SK-N-SH treated with all-trans-retinoic acid at 6 μM for 48 hours (cell line): ENCODE results near the gene UCMA.

Source experiments
- ARNTL ChIP-seq: fragments of 450-650 bp; formaldehyde crosslinking; IDR thresholded peaks from 2 replicates; pipeline ENCODE4 v1.5.0; 2020; ENCODE audit warnings: low read depth, mild to moderate bottlenecking, moderate library complexity, borderline replicate concordance
- BACH2 ChIP-seq: fragments of 250-450 bp; sonication (Bioruptor Pico); IDR thresholded peaks from 2 replicates; pipeline ENCODE4 v1.9.0; 2021; ENCODE audit warnings: mild to moderate bottlenecking, borderline replicate concordance
- CSDC2 ChIP-seq: fragments of 250-450 bp; sonication (Bioruptor Pico); IDR thresholded peaks from 2 replicates; pipeline ENCODE4 v1.5.0; 2020; ENCODE audit warnings: mild to moderate bottlenecking, moderate library complexity
- ESRRG ChIP-seq: fragments of 250-450 bp; sonication (Bioruptor Pico); IDR thresholded peaks from 2 replicates; pipeline ENCODE4 v1.6.1; 2021; ENCODE audit warnings: mild to moderate bottlenecking
- GLIS3 ChIP-seq: fragments of 250-450 bp; sonication (Bioruptor Pico); IDR thresholded peaks from 2 replicates; pipeline ENCODE4 v1.5.0; 2020; ENCODE audit warnings: mild to moderate bottlenecking, moderate library complexity
- OSR1 ChIP-seq: fragments of 250-450 bp; sonication (Bioruptor Pico); IDR thresholded peaks from 2 replicates; pipeline ENCODE4 v1.8.0; 2022; ENCODE audit warnings: moderate library complexity, mild to moderate bottlenecking, inconsistent platforms
- PPARA ChIP-seq: fragments of 250-450 bp; sonication (Bioruptor Pico); IDR thresholded peaks from 2 replicates; pipeline ENCODE4 v1.5.0; 2020; ENCODE audit warnings: mild to moderate bottlenecking, borderline replicate concordance
- RARB ChIP-seq: fragments of 250-450 bp; sonication (Bioruptor Pico); IDR thresholded peaks from 2 replicates; pipeline ENCODE4 v1.8.0; 2021; ENCODE audit warnings: mild to moderate bottlenecking, moderate library complexity
- ZFP3 ChIP-seq: fragments of 250-450 bp; sonication (Bioruptor Pico); IDR thresholded peaks from 2 replicates; pipeline ENCODE4 v1.5.0; 2020; ENCODE audit warnings: mild to moderate bottlenecking, moderate library complexity
- ZNF70 ChIP-seq: fragments of 450-650 bp; formaldehyde crosslinking; IDR thresholded peaks from 2 replicates; pipeline ENCODE4 v1.5.0; 2020; ENCODE audit warnings: mild to moderate bottlenecking, moderate library complexity
- ZNF8 ChIP-seq: fragments of 450-650 bp; formaldehyde crosslinking; IDR thresholded peaks from 2 replicates; pipeline ENCODE4 v1.5.0; 2020; ENCODE audit warnings: mild to moderate bottlenecking, moderate library complexity
- TF ChIP-seq, protein P1 (sequence below): fragments of 250-450 bp; sonication (Bioruptor Pico); IDR thresholded peaks from 2 replicates; pipeline ENCODE4 v1.5.0; 2020; ENCODE audit warnings: mild to moderate bottlenecking, moderate library complexity
- TF ChIP-seq, protein P2 (sequence below): fragments of 250-450 bp; sonication (Bioruptor Pico); IDR thresholded peaks from 2 replicates; pipeline ENCODE4 v1.8.0; 2020; ENCODE audit warnings: mild to moderate bottlenecking, moderate library complexity, borderline replicate concordance
- TF ChIP-seq, protein P3 (sequence below): fragments of 250-450 bp; sonication (Bioruptor Pico); IDR thresholded peaks from 2 replicates; pipeline ENCODE4 v1.5.1; 2020; ENCODE audit warnings: low read depth, mild to moderate bottlenecking, moderate library complexity

DNA sequence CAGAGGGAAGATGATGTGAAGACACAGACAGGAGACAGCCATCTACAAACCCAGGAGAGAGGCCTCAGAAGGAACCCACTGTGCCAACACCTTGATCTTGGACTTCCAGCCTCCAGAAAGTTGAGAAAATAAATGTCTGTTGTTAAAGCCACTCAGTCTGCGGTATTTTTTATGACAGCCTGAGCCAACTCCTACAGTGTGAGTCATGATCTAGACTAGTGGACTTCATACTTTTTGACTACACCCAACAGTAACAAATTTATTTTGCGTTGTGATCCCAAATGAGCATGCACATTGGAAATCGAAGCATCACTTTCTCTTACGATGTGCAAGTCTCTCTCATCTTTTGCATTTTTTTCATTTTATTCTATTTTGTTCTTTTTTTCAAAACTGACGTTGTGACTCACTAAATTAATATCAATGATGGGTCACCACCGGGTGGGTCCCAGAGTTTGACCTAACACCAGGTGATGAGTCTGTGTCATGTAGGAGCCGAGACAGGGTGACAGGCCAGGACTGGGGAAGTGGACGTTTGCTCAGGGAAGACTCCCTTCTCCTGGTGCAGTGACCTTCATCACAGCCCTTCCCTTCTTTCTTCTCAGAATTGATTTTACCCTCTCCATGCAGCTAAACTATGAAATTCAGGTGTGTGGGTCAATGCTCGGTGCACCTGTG lies 36.8 kb upstream of the UCMA start:
- TF ChIP-seq ZFP3 (CRISPR knock-in tag) (no peak), BACH2 (no peak), ZNF8 (CRISPR knock-in tag) (no peak), ZNF70 (no peak), OSR1 (CRISPR knock-in tag) (no peak), ARNTL (CRISPR knock-in tag) (no peak), GLIS3 (CRISPR knock-in tag) (no peak), CSDC2 (CRISPR knock-in tag) (no peak), PPARA (CRISPR knock-in tag) (no peak), ESRRG (no peak), RARB (CRISPR knock-in tag) (no peak)
- TF ChIP-seq, protein P1, sequence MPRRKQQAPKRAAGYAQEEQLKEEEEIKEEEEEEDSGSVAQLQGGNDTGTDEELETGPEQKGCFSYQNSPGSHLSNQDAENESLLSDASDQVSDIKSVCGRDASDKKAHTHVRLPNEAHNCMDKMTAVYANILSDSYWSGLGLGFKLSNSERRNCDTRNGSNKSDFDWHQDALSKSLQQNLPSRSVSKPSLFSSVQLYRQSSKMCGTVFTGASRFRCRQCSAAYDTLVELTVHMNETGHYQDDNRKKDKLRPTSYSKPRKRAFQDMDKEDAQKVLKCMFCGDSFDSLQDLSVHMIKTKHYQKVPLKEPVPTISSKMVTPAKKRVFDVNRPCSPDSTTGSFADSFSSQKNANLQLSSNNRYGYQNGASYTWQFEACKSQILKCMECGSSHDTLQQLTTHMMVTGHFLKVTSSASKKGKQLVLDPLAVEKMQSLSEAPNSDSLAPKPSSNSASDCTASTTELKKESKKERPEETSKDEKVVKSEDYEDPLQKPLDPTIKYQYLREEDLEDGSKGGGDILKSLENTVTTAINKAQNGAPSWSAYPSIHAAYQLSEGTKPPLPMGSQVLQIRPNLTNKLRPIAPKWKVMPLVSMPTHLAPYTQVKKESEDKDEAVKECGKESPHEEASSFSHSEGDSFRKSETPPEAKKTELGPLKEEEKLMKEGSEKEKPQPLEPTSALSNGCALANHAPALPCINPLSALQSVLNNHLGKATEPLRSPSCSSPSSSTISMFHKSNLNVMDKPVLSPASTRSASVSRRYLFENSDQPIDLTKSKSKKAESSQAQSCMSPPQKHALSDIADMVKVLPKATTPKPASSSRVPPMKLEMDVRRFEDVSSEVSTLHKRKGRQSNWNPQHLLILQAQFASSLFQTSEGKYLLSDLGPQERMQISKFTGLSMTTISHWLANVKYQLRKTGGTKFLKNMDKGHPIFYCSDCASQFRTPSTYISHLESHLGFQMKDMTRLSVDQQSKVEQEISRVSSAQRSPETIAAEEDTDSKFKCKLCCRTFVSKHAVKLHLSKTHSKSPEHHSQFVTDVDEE (CRISPR knock-in tag) = no peak
- TF ChIP-seq, protein P2, sequence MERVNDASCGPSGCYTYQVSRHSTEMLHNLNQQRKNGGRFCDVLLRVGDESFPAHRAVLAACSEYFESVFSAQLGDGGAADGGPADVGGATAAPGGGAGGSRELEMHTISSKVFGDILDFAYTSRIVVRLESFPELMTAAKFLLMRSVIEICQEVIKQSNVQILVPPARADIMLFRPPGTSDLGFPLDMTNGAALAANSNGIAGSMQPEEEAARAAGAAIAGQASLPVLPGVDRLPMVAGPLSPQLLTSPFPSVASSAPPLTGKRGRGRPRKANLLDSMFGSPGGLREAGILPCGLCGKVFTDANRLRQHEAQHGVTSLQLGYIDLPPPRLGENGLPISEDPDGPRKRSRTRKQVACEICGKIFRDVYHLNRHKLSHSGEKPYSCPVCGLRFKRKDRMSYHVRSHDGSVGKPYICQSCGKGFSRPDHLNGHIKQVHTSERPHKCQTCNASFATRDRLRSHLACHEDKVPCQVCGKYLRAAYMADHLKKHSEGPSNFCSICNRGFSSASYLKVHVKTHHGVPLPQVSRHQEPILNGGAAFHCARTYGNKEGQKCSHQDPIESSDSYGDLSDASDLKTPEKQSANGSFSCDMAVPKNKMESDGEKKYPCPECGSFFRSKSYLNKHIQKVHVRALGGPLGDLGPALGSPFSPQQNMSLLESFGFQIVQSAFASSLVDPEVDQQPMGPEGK (CRISPR knock-in tag) = no peak
- TF ChIP-seq, protein P3, sequence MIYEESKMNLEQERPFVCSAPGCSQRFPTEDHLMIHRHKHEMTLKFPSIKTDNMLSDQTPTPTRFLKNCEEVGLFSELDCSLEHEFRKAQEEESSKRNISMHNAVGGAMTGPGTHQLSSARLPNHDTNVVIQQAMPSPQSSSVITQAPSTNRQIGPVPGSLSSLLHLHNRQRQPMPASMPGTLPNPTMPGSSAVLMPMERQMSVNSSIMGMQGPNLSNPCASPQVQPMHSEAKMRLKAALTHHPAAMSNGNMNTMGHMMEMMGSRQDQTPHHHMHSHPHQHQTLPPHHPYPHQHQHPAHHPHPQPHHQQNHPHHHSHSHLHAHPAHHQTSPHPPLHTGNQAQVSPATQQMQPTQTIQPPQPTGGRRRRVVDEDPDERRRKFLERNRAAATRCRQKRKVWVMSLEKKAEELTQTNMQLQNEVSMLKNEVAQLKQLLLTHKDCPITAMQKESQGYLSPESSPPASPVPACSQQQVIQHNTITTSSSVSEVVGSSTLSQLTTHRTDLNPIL (CRISPR knock-in tag) = no peak
